ENCODE data around the gene PRPF31.

Gene PRPF31

GRCh38 chr19:54148158-54148557 is 32.6 kb downstream of the PRPF31 start:
- Histone ChIP-seq H3K9me3 (ENCODE audit: control insufficient read depth in 1 of 2, low read length in 2 of 2) (no peaks in the 10 kb centered on the region), H3K27me3 (ENCODE audit: low read depth, low read length) (no peaks in the 10 kb centered on the region), H3K27ac (ENCODE audit: low read length) (no peak overlapping the region), H3K36me3 (ENCODE audit: control insufficient read depth in 1 of 2, insufficient read depth in 2 of 2, low read length in 2 of 2) (peaks cover 70 to 99% of the 10 kb centered on the region in 2 donors), H3K4me3 (ENCODE audit: low read depth in 1 of 2, low read length in 2 of 2) (no peak overlapping the region), H3K4me1 (ENCODE audit: control insufficient read depth in 1 of 2, insufficient read depth in 2 of 2, low read length in 2 of 2) (peaks cover 0 to 21% of the 10 kb centered on the region in 2 donors)

- no peak overlapping the region for H3K27ac ChIP-seq (ENCODE audit: low read length)
- H3K36me3 ChIP-seq (ENCODE audit: control insufficient read depth in 1 of 2, insufficient read depth in 2 of 2, low read length in 2 of 2), result peaks cover 64 to 99% of the 10 kb centered on the region in 2 donors
These were observed 33.7 kb downstream of the PRPF31 start for GRCh38 chr19:54149021-54149812.

GRCh38 chr19:54151362-54152035 is 35.9 kb downstream of the PRPF31 start:
- Histone ChIP-seq H3K36me3 (ENCODE audit: control insufficient read depth in 1 of 2, insufficient read depth in 2 of 2, low read length in 2 of 2) (peaks cover 61 to 99% of the 10 kb centered on the region in 2 donors), H3K9me3 (ENCODE audit: control insufficient read depth in 1 of 2, low read length in 2 of 2) (no peaks in the 10 kb centered on the region), H3K4me3 (ENCODE audit: low read depth in 1 of 2, low read length in 2 of 2) (no peak overlapping the region), H3K27ac (ENCODE audit: low read length) (no peak overlapping the region), H3K27me3 (ENCODE audit: low read depth, low read length) (no peaks in the 10 kb centered on the region), H3K4me1 (ENCODE audit: control insufficient read depth in 1 of 2, insufficient read depth in 2 of 2, low read length in 2 of 2) (peaks cover 0 to 21% of the 10 kb centered on the region in 2 donors)

More at GRCh38 chr19:54149021-54149812, 33.7 kb downstream of the PRPF31 start:
- no peak overlapping the region for H3K4me3 ChIP-seq (ENCODE audit: low read depth in 1 of 2, low read length in 2 of 2)
- H3K27me3 ChIP-seq (ENCODE audit: low read depth, low read length), result no peaks in the 10 kb centered on the region
- H3K4me1 ChIP-seq (ENCODE audit: control insufficient read depth in 1 of 2, insufficient read depth in 2 of 2, low read length in 2 of 2), result peaks cover 0 to 25% of the 10 kb centered on the region in 2 donors
- no peaks in the 10 kb centered on the region for H3K9me3 ChIP-seq (ENCODE audit: control insufficient read depth in 1 of 2, low read length in 2 of 2)

- Histone ChIP-seq H3K4me1 (ENCODE audit: control insufficient read depth in 1 of 2, insufficient read depth in 2 of 2, low read length in 2 of 2) (peaks cover 0 to 16% of the 10 kb centered on the region in 2 donors), H3K27ac (ENCODE audit: low read length) (no peak overlapping the region), H3K4me3 (ENCODE audit: low read depth in 1 of 2, low read length in 2 of 2) (no peak overlapping the region), H3K9me3 (ENCODE audit: control insufficient read depth in 1 of 2, low read length in 2 of 2) (no peaks in the 10 kb centered on the region), H3K36me3 (ENCODE audit: control insufficient read depth in 1 of 2, insufficient read depth in 2 of 2, low read length in 2 of 2) (peaks cover 53 to 99% of the 10 kb centered on the region in 2 donors), H3K27me3 (ENCODE audit: low read depth, low read length) (no peaks in the 10 kb centered on the region)
These were observed 36.7 kb downstream of the PRPF31 start for GRCh38 chr19:54152267-54152666.

GRCh38 chr19:54152878-54153524 is 37.4 kb downstream of the PRPF31 start:
- no peak overlapping the region for H3K27ac ChIP-seq (ENCODE audit: low read length)
- H3K36me3 ChIP-seq (ENCODE audit: control insufficient read depth in 1 of 2, insufficient read depth in 2 of 2, low read length in 2 of 2), result peaks cover 48 to 96% of the 10 kb centered on the region in 2 donors
- no peaks in the 10 kb centered on the region for H3K9me3 ChIP-seq (ENCODE audit: control insufficient read depth in 1 of 2, low read length in 2 of 2)
- H3K27me3 ChIP-seq (ENCODE audit: low read depth, low read length), result no peaks in the 10 kb centered on the region
- H3K4me3 ChIP-seq (ENCODE audit: low read depth in 1 of 2, low read length in 2 of 2), result no peak overlapping the region
- H3K4me1 ChIP-seq (ENCODE audit: control insufficient read depth in 1 of 2, insufficient read depth in 2 of 2, low read length in 2 of 2), result peaks cover 0 to 14% of the 10 kb centered on the region in 2 donors

GRCh38 chr19:54153731-54154326 is 38.3 kb downstream of the PRPF31 start:
- Histone ChIP-seq H3K4me1 (ENCODE audit: control insufficient read depth in 1 of 2, insufficient read depth in 2 of 2, low read length in 2 of 2) (peaks cover 5 to 15% of the 10 kb centered on the region in 2 donors), H3K27me3 (ENCODE audit: low read depth, low read length) (no peaks in the 10 kb centered on the region), H3K9me3 (ENCODE audit: control insufficient read depth in 1 of 2, low read length in 2 of 2) (no peaks in the 10 kb centered on the region), H3K4me3 (ENCODE audit: low read depth in 1 of 2, low read length in 2 of 2) (no peak overlapping the region), H3K27ac (ENCODE audit: low read length) (no peak overlapping the region), H3K36me3 (ENCODE audit: control insufficient read depth in 1 of 2, insufficient read depth in 2 of 2, low read length in 2 of 2) (peaks cover 46 to 91% of the 10 kb centered on the region in 2 donors)

GRCh38 chr19:54154603-54155345 is 39.2 kb downstream of the PRPF31 start:
- Histone ChIP-seq H3K4me3 (ENCODE audit: low read depth in 1 of 2, low read length in 2 of 2) (no peak overlapping the region), H3K36me3 (ENCODE audit: control insufficient read depth in 1 of 2, insufficient read depth in 2 of 2, low read length in 2 of 2) (peaks cover 39 to 81% of the 10 kb centered on the region in 2 donors), H3K27ac (ENCODE audit: low read length) (no peak overlapping the region)

GRCh38 chr19:54155694-54156093 is 40.1 kb downstream of the PRPF31 start:
- H3K27ac ChIP-seq (ENCODE audit: low read length), result no peak overlapping the region
- H3K9me3 ChIP-seq (ENCODE audit: control insufficient read depth in 1 of 2, low read length in 2 of 2), result no peaks in the 10 kb centered on the region
- no peaks in the 10 kb centered on the region for H3K27me3 ChIP-seq (ENCODE audit: low read depth, low read length)
- H3K4me3 ChIP-seq (ENCODE audit: low read depth in 1 of 2, low read length in 2 of 2), result no peak overlapping the region
- peaks cover 32 to 72% of the 10 kb centered on the region in 2 donors for H3K36me3 ChIP-seq (ENCODE audit: control insufficient read depth in 1 of 2, insufficient read depth in 2 of 2, low read length in 2 of 2)
- peaks cover 11 to 23% of the 10 kb centered on the region in 2 donors for H3K4me1 ChIP-seq (ENCODE audit: control insufficient read depth in 1 of 2, insufficient read depth in 2 of 2, low read length in 2 of 2)

More at GRCh38 chr19:54154603-54155345, 39.2 kb downstream of the PRPF31 start:
- H3K4me1 ChIP-seq (ENCODE audit: control insufficient read depth in 1 of 2, insufficient read depth in 2 of 2, low read length in 2 of 2), result peaks cover 6 to 18% of the 10 kb centered on the region in 2 donors
- H3K27me3 ChIP-seq (ENCODE audit: low read depth, low read length), result no peaks in the 10 kb centered on the region
- no peaks in the 10 kb centered on the region for H3K9me3 ChIP-seq (ENCODE audit: control insufficient read depth in 1 of 2, low read length in 2 of 2)

- Histone ChIP-seq H3K4me1 (ENCODE audit: control insufficient read depth in 1 of 2, insufficient read depth in 2 of 2, low read length in 2 of 2) (peaks cover 11 to 28% of the 10 kb centered on the region in 2 donors), H3K9me3 (ENCODE audit: control insufficient read depth in 1 of 2, low read length in 2 of 2) (no peaks in the 10 kb centered on the region), H3K36me3 (ENCODE audit: control insufficient read depth in 1 of 2, insufficient read depth in 2 of 2, low read length in 2 of 2) (peaks cover 32 to 65% of the 10 kb centered on the region in 2 donors), H3K27me3 (ENCODE audit: low read depth, low read length) (no peaks in the 10 kb centered on the region), H3K4me3 (ENCODE audit: low read depth in 1 of 2, low read length in 2 of 2) (no peak overlapping the region), H3K27ac (ENCODE audit: low read length) (no peak overlapping the region)
These were observed 40.9 kb downstream of the PRPF31 start for GRCh38 chr19:54156490-54156889.

- Histone ChIP-seq H3K9me3 (ENCODE audit: control insufficient read depth in 1 of 2, low read length in 2 of 2) (no peaks in the 10 kb centered on the region), H3K4me3 (ENCODE audit: low read depth in 1 of 2, low read length in 2 of 2) (no peak overlapping the region), H3K4me1 (ENCODE audit: control insufficient read depth in 1 of 2, insufficient read depth in 2 of 2, low read length in 2 of 2) (peaks cover 14 to 32% of the 10 kb centered on the region in 2 donors), H3K27ac (ENCODE audit: low read length) (no peak overlapping the region), H3K36me3 (ENCODE audit: control insufficient read depth in 1 of 2, insufficient read depth in 2 of 2, low read length in 2 of 2) (peaks cover 31 to 60% of the 10 kb centered on the region in 2 donors), H3K27me3 (ENCODE audit: low read depth, low read length) (no peaks in the 10 kb centered on the region)
These were observed 41.4 kb downstream of the PRPF31 start for GRCh38 chr19:54156953-54157352.
